HG03469 (cell line): ENCODE measurements around the gene SLC29A4.
"Not testable (repeated sequence)": the region's sequence is repeated elsewhere in the genome, so short reads cannot be mapped to it uniquely, and the experiment has no call there.

Experiments
- ATAC-seq: cut with Tn5 transposase; IDR thresholded peaks from one replicate; pipeline ENCODE4 v1.9.1; 2021; ENCODE audit warnings: mild to moderate bottlenecking, moderate library complexity, moderate number of reproducible peaks; ENCODE audit not compliant: unreplicated experiment

The SLC29A4 gene

DNA sequence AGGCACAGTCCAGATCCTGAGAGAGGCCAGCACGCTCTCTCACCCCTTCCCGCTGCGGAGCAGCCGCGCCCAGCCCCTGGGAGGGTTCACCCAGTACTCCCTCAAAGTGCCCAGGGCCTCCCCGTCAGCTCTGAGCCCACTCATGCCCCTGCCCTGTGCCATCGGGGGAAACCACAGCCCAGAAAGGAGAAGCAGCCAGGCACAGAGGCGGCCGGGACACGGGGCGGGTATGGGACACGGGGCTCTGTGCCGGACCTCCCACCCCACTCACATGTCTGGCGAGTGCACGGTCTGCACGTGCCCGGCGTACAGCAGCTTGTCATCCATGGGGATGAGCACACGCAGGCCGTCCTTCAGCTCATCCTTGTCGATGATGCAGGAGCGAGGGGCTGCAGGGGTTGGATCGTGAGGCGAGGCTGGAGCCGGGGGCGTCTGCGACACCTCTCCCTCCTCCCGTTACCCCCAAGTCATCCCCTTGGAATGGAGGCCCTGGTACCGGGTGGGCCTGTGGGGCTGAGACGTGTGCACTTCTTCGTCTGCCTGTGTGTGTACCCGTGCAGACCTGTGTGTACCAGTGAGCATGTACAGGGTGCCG is 38.2 kb downstream of the SLC29A4 start:
- no peak for ATAC-seq

DNA sequence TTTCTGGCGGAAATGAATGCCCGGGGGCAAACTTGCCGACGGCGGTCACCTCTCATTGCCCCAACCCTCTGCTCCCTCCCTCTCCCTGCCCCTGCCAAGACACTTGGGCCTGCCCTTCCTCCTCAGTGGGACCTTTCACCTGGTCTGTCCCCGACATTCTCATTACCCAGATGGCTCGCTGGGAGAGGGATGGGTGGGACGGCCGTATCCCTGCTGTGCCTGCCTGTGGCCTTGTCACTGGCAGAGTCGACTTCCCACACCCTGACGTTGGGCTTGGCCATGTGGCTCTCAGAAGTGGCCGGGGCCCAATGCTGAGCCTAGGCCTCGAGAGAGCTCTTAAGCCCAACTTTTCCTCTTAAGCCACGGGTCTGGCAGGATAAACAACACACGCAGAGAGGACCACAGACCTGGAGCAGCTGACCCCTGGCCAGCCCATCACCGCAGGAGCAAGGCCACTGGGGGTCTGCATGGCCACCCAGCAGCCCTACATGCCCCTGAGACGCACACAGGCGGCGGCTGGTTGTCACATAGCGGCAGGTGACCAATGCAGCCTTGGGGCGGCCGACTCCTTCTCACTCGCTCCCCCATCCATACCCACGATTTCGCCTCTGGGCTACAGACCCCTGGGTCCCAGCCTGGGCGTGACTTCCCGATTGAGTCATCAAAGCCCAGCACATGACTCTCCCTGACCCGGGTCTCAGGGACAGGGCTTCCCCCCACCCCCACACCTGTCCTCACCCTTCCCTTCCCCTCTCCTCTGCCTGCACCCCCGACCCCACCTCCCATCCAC is 40.1 kb downstream of the SLC29A4 start:
- no peak for ATAC-seq

DNA sequence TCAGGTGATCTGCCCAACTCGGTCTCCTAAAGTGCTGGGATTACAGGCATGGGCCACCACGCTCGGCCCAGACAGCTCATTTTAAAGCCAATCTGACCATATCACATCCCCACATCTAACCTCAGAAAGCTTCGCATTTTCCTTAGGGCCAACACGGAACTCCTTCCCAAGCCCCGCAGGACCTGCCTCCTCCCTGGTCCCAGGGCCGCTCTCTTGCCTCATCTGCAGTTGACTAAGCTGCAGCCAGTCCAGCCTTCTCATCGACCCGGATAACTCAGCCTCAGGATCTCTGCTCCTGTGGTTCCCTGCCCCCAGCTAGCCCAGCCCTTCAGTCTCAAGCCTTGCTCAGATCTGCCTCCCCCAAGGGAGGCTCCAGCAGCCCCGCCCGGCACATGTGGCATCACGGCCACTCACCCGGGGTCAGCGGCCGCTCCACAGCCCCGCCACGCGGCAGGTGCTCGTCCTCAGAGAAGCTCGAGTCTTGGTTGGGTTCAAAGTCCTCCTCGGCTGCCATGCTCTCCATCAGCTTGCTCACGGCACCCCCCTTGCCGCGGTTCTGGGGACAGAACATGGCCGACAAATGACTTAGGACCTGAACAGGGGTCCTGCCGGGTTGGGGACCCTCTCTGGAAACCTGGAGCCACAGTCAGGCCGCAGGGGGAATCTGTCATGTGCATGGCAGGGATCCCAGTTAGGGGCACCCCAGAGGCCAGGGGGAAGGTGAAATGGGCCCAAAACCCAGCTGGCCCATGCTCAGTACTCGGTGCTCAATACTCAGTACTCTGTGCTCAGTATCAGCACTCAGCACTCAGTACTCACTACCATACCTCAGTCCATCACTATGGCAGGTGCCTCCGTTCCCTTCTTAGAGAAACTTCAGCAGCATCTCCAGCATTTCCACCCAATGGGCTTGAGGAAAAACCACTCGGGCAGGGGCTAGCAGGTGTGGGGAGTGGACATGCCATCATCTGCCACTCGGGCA is 41.3 kb downstream of the SLC29A4 start:
- ATAC-seq: not testable (repeated sequence)

DNA sequence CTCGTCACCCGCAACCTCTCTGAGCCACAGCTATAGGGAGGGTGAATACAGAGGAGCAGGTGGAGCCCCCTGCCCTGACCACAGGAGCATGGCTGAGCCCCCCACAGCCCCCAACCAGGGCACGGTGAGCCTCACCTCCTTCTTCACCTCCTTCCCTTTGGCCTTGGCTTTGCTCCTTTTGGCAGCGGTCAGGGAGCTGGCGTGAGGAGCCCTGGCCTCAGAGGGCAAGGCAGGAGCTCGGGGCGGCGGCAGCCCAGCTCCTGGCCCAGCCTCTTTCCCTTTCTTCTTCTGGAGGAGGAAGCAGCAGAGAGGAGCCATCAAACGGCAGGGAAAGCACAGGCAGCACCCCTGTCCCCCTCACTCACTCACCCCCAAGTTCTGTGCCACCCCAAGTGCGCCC is 42.2 kb downstream of the SLC29A4 start:
- no peak for ATAC-seq

DNA sequence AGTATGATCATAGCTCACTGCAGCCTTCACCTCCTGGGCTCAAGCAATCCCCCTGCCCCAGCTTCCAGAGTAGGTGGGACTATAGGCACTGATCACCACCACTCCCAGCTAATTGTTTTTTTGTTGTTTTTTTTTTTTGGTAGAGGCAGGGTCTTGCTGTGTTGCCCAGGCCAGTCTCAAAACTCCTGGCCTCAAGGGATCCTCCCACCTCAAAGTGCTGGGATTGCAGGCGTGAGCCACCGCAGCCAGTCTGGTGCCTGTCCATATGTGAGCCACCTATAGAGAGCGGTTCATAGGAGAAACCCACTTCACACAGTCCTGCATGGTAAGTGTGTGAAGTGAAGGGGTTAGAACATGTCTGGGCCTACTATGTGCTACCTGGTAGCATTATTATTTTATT is 47.5 kb downstream of the SLC29A4 start:
- no peak for ATAC-seq

GRCh38 chr7:5332579-5332978 is 49.8 kb downstream of the SLC29A4 start:
- ATAC-seq: no peak

DNA sequence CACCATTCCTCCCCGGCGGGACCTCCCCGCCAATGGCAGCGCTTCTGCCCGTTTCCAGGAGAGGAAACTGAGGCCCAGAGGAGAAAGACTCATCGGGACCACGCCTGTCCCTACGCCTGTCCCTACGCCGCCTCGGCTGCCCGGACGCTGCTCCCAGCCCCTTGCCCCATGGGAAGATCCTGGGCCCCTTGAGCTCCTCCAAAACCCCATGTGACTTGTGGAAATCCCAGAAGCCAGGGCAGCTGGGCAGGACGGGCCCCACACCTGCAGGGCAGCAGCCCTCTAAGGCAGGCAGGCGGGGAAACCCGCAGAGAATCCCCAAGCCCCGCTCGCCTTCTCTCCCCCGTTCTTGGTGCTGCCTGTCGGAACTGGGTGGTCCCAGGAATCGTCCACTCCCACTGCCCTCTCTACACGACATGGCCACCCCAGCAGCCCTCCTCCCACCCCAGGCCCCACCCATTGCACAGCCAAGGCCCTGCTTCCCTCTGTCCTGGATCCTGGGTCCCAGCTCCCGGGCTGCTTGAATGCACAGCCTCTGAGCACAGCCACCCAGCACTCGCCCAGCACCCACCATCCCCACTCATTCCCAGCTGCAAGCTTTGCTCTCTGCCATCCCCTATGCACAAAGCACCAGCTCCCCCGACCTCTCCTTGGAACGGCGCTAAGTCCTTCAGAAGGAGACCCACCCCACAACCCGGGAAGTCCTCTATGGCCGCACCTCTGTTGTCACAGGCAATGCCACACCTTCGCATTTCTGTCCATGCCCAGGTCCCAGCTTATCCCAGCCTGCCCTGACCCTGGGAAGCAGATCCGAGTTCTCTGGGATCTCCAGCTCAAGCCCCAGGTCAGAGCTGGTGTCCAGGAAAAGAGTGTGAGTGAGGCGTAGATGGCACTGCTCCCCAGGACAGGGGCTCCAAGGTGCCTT is 50.6 kb downstream of the SLC29A4 start:
- no peak for ATAC-seq

- ATAC-seq: no peak
Measured at GRCh38 chr7:5334671-5335070, 51.9 kb downstream of the SLC29A4 start.

- no peak for ATAC-seq
Measured at GRCh38 chr7:5337047-5337446, 54.3 kb downstream of the SLC29A4 start.

DNA sequence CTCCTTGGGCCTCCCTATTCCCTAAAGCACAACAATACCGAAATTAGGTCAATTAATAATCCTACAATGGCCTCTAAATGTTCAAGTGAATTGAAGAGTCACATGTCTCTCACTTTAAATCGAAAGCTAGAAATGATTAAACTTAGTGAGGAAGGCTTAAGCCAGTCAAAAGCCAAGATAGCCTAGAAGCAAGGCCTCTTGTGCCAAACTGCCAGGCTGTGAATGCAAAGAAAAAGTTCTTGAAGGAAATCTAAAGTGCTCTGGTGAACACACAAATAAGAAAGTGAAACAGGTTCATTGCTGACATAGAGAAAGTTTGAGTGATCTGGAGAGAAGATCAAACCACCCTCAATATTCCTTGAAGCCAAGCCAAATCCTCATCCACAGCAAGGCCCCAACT is 57.2 kb downstream of the SLC29A4 start:
- no peak for ATAC-seq

- ATAC-seq: no peak
Measured at GRCh38 chr7:5342631-5343030, 59.9 kb downstream of the SLC29A4 start.

- no peak for ATAC-seq
Measured at GRCh38 chr7:5343884-5344283, 61.1 kb downstream of the SLC29A4 start.

DNA sequence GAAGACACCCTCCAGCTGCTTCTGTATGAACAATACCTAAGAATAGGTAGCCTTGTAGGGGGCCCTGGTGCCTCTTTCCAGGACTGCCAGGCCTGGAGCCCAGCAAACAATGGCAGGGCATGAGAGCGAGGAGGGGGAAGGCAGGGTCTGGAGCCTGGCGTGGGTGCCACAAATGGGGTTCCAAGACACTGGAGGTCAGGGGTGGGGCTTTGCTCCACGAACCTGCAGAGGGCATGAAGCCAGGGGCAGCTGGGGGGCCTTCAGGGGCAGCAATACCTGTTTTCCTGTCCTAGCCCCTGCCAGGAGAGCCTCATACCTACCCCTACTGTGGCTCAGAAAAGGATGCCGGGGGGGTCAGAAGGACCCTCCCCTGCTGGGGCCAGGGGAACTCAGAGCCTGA is 61.6 kb downstream of the SLC29A4 start:
- ATAC-seq: no peak

- no peak for ATAC-seq
Measured at GRCh38 chr7:5345171-5345570, 62.4 kb downstream of the SLC29A4 start.

DNA sequence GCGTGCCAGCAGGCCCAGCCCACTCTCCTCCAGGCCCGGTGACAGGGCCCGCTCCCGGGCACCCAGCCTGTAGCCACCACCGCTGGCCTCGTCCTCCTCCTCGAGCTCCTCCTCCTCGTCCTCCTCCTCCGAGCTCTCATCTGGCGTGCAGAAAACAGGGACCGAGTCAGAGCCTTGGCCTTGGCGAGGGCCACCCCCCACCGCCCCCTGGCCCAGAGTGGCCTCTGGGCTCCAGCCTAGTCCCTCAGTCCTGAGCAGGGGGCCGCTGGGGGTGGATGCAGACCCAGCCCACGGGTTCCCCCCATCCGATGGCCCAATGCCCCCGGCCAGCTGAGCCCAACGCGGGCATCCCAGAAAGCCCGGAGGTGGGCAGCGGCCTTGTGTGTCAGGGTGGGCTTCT is 62.9 kb downstream of the SLC29A4 start:
- ATAC-seq: no peak

- no peak for ATAC-seq
Measured at GRCh38 chr7:5348134-5349004, 65.6 kb downstream of the SLC29A4 start.

- ATAC-seq: no peak
Measured at GRCh38 chr7:5349005-5349380, 66.2 kb downstream of the SLC29A4 start.

- ATAC-seq: no peak
Measured at GRCh38 chr7:5349437-5350173, 66.9 kb downstream of the SLC29A4 start.

DNA sequence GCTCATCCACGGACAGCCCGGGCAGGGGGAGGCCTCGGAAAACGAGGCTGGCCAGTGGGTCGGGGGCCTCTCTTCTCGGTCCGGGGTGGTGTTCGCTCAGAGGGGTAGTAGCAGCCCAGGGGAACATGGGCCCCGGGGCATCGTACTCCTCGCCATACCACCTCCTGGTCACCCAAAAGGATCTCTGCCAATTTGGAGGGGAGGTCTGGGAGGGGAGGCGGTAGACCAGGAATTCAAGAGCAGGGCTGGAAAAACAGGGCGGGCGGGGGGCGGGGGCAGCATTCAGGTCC is 67.4 kb downstream of the SLC29A4 start:
- no peak for ATAC-seq
